H1 (cell line): Measurements from ENCODE around the gene DENND1A.

Experiments used
- GTF2F1 ChIP-seq: IDR thresholded peaks from 2 replicates; pipeline ENCODE4 v1.6.1; 2012; ENCODE audit warnings: low read depth, low read length, improper control_type of control experiment, borderline replicate concordance
- SIN3A ChIP-seq, 2 experiments: IDR thresholded peaks in 1 of 2; conservative IDR thresholded peaks in 1 of 2; 2 replicates each; pipeline ENCODE4 v1.6.1; 2011 to 2012; ENCODE audit warnings: low read length in 2 of 2, improper control_type of control experiment in 1 of 2, low read depth in 1 of 2, mild to moderate bottlenecking in 1 of 2
- SRF ChIP-seq: IDR thresholded peaks from 2 replicates; pipeline ENCODE4 v1.6.1; 2011; ENCODE audit warnings: mild to moderate bottlenecking, low read depth, low read length, moderate library complexity
- TF ChIP-seq, protein P1 (sequence below), 3 experiments: IDR thresholded peaks; 1 replicate in 2 of 3; 2 replicates in 1 of 3; pipeline versions ENCODE4 v1.5.1 to v1.6.1; 2011; ENCODE audit warnings: low read length in 3 of 3, mild to moderate bottlenecking in 3 of 3, inconsistent platforms in 2 of 3, low read depth in 1 of 3, moderate library complexity in 1 of 3; ENCODE audit not compliant: insufficient read depth in 1 of 3; ENCODE audit errors: control extremely low read depth in 1 of 3

DNA sequence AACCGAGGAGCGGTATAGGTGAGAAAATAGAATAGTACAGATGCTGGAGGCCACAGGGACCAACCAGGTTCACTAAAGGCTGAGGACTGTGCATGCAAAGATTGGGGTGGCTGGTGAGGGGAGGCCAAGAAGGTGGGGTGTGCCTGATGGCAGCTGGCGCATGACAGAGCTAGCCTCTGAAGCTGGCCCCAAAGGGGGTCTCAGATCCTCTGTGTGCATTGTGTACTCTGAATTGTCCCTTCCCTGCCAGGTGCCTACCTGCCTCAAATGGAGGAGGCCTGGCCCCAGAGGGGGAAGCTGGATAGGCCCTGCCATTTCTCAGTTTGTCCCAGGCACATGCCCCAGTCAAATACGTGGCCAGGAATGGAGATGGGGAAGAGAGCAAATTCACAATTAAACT is 510.8 kb downstream of the DENND1A start:
- TF ChIP-seq GTF2F1 (no peak), SRF (no peak), SIN3A (conservative IDR thresholded peaks at IDR 0.05 in 1 of 2, IDR thresholded peaks at IDR 0.05 in 1 of 2; ENCODE audit: low read depth in 1 of 2, low read length in 2 of 2) (no peak)
- TF ChIP-seq, protein P1, sequence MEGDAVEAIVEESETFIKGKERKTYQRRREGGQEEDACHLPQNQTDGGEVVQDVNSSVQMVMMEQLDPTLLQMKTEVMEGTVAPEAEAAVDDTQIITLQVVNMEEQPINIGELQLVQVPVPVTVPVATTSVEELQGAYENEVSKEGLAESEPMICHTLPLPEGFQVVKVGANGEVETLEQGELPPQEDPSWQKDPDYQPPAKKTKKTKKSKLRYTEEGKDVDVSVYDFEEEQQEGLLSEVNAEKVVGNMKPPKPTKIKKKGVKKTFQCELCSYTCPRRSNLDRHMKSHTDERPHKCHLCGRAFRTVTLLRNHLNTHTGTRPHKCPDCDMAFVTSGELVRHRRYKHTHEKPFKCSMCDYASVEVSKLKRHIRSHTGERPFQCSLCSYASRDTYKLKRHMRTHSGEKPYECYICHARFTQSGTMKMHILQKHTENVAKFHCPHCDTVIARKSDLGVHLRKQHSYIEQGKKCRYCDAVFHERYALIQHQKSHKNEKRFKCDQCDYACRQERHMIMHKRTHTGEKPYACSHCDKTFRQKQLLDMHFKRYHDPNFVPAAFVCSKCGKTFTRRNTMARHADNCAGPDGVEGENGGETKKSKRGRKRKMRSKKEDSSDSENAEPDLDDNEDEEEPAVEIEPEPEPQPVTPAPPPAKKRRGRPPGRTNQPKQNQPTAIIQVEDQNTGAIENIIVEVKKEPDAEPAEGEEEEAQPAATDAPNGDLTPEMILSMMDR (IDR thresholded peaks at IDR 0.05; ENCODE audit: control extremely low read depth in 1 of 3, insufficient read depth in 1 of 3, low read depth in 1 of 3, low read length in 3 of 3), result no peak
